Stimulated activated CD4-positive, alpha-beta T cell treated with anti-CD3 and anti-CD28 coated beads, TNF-alpha, amount 100 ng/mL, for 24 hours (primary cell): Measurements from ENCODE around the gene CCDC188.

Source experiments
- DNase-seq, 3 experiments: peaks; one replicate each; pipeline ENCODE4 v3.0.0-alpha.2; 2020; ENCODE audit warnings: low read depth in 3 of 3

CCDC188 gene

GRCh38 chr22:20184501-20185165 is 33.8 kb upstream of the CCDC188 start:
- DNase-seq = no peak

- DNase-seq = no peak
Observed at GRCh38 chr22:20183823-20184222, 33.0 kb upstream of the CCDC188 start.

GRCh38 chr22:20183101-20183500 is 32.2 kb upstream of the CCDC188 start:
- DNase-seq = no peak

GRCh38 chr22:20182365-20182764 is 31.5 kb upstream of the CCDC188 start:
- no peak for DNase-seq

- DNase-seq = no peak
Observed at GRCh38 chr22:20181884-20182236, 31.0 kb upstream of the CCDC188 start.

GRCh38 chr22:20181194-20181883 is 30.5 kb upstream of the CCDC188 start:
- DNase-seq = no peak

- DNase-seq = no peak
Observed at GRCh38 chr22:20180640-20181039, 29.8 kb upstream of the CCDC188 start.

- no peak for DNase-seq
Observed at GRCh38 chr22:20180245-20180630, 29.4 kb upstream of the CCDC188 start.

GRCh38 chr22:20179455-20180244 is 28.8 kb upstream of the CCDC188 start:
- no peak for DNase-seq

GRCh38 chr22:20178915-20179227 is 28.0 kb upstream of the CCDC188 start:
- DNase-seq = no peak

GRCh38 chr22:20178075-20178914 is 27.4 kb upstream of the CCDC188 start:
- DNase-seq = no peak

GRCh38 chr22:20177217-20177911 is 26.5 kb upstream of the CCDC188 start:
- no peak for DNase-seq

- DNase-seq = no peak
Observed at GRCh38 chr22:20176421-20177085, 25.7 kb upstream of the CCDC188 start.

- no peak for DNase-seq
Observed at GRCh38 chr22:20175597-20175900, 24.7 kb upstream of the CCDC188 start.

- no peak for DNase-seq
Observed at GRCh38 chr22:20174785-20175596, 24.1 kb upstream of the CCDC188 start.

- no peak for DNase-seq
Observed at GRCh38 chr22:20173772-20174171, 22.9 kb upstream of the CCDC188 start.

GRCh38 chr22:20173246-20173645 is 22.4 kb upstream of the CCDC188 start:
- DNase-seq = no peak

GRCh38 chr22:20172141-20172613 is 21.3 kb upstream of the CCDC188 start:
- no peak for DNase-seq

- no peak for DNase-seq
Observed at GRCh38 chr22:20171288-20172140, 20.7 kb upstream of the CCDC188 start.
